GM21737 (cell line): ENCODE results near the gene MXI1.

ENCODE experiments used
- ATAC-seq: cut with Tn5 transposase; IDR thresholded peaks from one replicate; pipeline ENCODE4 v1.9.1; 2021; ENCODE audit warnings: mild to moderate bottlenecking, moderate library complexity; ENCODE audit not compliant: unreplicated experiment

MXI1 gene

DNA sequence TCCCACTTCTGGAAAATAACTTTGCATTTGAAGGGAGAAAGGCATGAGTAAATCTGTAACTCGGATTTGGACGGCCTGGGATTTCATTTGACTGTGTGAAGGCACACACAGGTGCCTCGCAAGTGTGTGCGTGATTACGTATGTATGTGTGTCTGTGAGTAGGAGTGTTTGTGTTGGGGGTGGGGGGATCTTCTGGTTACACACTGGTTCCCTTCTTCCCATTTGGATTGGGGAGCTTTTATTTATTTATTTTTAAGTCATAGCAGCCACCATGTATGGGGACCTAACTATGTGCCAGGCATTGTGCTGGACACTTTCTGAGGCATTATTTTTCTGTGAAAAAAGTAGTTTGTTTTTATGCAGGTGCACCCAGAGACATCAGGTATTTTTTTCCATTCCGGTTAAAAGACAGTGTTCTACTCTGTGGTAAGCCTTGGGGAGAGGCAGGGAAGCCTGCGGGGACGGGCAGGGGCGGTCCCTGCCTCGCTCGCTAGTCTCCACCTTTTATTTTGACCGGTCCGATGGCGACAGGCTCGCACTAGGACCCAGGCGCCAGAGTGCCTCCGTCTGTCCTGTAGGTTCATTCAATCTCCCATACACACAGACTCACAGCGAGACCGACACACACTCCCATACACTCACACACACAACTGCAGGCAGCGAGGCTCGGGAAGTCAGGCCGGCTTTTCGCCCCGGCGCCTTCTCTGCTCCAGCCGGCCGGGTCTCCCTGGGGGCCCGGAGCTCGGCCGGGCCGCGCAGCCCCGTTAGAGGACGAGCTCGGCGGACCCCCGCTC is at the start of gene MXI1:
TSS of gene MXI1 (plus strand) at position 595 of the 794 bp plus-strand sequence. CDS start 204 bp downstream, outside the sequence.
- ATAC-seq: peak; percentile 48

- no peak for ATAC-seq
Measured at GRCh38 chr10:110158051-110159005, 49.1 kb upstream of the MXI1 start.

- no peak for ATAC-seq
Measured at GRCh38 chr10:110160081-110160480, 47.3 kb upstream of the MXI1 start.

DNA sequence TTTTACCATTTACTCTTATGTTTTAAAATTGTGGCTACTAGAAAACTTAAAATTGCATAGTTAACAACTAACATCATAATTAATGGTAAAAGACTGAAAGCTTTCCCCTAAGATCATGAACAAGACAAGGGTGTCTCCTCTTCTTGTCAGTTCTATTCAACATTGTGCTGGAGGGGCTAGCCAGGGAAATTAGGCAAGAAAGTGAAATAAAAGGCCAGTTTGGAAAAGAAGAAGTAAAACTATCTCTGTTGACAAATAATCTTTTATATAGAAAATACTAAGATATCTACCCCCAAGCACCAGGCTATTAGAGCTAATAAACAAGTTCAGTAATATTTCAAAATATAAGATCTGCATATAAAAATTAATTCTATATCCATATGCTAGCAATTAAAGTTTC is 46.9 kb upstream of the MXI1 start:
- ATAC-seq: no peak

GRCh38 chr10:110162741-110163145 is 44.7 kb upstream of the MXI1 start:
- ATAC-seq: no peak

DNA sequence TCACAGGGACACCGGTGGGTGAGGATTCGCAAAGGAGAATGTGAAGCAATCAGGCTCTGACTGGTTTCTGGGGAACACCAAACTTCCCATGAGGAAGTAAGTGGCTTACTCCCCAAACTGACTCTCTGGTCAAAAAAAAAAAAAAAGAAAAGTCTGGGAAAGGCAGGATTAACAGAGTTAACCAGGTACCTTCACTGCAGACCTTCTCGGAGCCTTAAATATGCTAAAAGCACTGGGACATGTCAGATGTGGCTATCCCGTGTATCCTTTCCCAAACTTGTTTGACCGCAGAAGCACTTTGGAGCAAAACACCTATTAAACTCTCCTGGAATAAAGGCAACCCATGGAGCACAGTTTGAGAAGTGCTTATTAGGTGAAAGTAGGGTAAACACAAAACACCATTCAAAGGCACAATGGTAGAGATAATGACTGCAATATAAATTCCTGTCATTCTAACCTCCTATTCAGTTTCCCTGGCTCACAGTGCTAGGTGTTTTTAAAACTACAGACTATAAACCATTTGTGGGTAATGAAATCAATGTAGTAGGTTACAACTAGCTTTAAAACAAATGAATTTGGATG is 44.1 kb upstream of the MXI1 start:
- ATAC-seq: no peak

- ATAC-seq: no peak
Measured at GRCh38 chr10:110163841-110164240, 43.6 kb upstream of the MXI1 start.

DNA sequence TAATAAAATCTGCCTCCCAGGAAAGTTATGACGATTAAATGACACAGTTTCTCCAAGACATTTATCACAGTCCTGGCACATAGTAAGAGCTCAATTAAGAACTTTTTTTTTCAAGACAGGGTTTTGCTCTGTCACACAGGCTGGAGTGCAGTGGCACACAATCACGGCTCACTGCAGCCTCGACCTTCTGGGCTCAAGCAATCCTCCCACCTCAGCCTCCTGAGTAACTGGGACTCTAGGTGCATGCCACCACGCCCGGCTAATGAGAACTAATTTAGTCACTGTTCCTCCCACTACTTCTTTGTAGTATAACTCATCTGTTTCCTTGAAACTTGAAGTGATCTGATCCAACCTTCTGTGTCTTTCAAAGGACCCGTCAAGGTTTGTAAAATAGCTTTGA is 42.2 kb upstream of the MXI1 start:
- ATAC-seq: no peak

DNA sequence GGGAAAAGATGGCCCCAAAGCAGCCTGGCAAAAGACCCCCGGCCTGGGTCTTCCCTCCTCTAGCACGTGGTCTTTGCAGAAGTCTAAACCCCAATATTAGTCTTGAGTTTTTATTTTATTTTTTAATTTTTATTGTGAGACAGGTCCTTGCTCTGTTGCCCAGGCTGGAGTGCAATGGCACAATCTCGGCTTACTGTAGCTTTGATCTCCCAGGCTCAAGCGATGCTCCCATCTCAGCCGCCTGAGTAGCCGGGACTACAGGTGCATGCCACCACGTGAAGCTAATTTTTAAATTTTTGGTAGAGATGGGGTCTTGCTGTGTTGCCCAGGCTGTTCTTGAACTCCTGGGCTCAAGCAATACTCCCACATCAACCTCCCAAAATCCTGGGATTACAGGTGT is 40.3 kb upstream of the MXI1 start:
- ATAC-seq: no peak

GRCh38 chr10:110168601-110169481 is 38.6 kb upstream of the MXI1 start:
- peak; percentile 71 for ATAC-seq

GRCh38 chr10:110169586-110169985 is 37.8 kb upstream of the MXI1 start:
- ATAC-seq: no peak

DNA sequence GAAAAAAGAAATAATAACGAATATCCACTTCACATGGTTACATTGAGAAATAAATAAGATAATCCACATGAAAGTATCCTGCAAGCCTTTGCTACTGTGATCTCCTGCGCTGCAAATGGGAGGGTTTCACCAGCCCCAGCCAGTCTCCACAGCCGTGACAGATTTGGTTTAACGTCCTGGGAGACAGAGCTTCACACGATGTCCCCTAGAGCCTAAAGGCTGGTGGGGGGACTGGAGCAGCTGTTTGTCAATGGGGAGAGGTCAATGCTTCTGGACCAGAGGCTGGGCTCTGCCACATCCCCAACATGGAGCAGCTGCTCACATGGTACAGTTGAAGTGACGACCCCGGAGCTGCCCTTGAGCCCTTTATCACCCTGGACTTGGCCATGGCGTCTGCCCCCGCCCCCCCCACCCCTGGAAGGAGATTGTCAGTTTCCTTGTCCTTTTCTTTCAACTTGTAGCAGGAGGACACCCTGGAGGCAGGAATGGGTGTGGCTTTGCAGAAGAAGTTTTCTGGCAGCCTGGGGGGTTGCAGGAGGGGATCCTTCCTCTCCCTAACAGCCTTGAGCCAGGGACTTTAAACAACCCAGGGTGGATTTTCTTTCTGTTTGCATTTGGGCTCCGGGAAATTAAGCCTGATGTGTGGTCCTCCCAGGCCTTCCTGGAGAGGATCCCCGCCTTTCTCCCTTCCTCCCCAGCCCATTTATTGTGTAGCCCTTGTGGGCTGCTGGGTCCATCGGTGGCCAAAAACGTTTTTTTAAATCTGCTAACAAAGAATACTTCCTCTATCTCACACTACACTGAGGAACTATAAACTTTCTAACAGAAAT is 37.0 kb upstream of the MXI1 start:
- ATAC-seq: no peak

DNA sequence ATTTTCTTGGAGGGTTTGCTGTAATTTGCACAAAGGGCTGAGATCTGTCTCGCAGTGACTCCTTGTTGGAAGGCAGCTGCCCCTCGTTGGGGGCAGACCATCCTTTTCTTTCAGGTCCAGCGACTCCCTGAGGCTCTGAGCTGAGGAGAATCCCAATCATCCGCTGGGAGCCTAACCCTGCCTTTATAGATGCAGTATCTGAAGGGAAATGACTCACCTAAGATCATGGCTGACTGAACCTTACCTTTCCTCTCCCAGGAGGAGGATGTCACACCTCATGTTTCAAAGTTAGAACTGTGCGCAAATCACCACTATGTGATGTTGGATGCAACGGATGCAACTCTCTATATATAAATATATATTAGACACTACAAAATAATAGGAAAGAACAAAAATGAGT is 36.4 kb upstream of the MXI1 start:
- no peak for ATAC-seq

GRCh38 chr10:110172155-110172554 is 35.2 kb upstream of the MXI1 start:
- ATAC-seq: no peak

DNA sequence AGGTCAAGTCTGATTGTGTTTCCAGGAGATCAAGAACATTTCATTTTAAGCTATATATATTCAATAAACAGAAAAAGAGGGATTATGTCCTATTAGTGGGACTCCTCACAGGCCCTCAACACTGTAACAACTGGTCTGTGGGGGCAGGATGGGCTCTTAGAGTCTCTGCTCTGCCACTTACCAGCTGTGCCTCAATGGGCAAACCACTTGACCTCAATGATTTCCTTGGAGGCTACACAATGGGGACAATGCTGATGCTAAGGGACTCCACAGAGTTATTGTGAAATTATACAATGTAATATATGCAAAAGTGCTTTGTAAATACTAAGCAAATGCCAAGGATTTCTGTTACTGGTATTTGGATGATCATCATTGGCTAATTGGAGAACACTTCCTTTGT is 33.2 kb upstream of the MXI1 start:
- no peak for ATAC-seq

DNA sequence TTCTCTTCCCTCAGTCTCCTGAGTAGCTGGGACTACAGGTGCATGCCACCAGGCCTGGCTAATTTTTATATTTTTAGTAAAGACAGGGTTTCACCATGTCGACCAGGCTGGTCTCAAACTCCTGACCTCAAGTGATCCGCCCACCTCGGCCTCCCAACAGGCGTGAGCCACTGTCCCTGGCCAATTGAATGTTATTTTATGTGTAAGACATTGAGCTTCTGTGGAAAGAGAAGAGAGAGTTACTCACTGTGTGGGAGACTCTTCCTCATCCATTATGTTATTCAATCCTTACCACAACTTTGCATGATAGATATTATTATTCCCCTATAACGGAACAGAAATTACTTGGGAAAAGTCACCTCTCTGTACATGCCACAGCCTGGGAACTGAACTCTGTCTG is 32.6 kb upstream of the MXI1 start:
- ATAC-seq: no peak

GRCh38 chr10:110175406-110175805 is 32.0 kb upstream of the MXI1 start:
- ATAC-seq: no peak

- ATAC-seq: no peak
Measured at GRCh38 chr10:110176141-110177030, 31.0 kb upstream of the MXI1 start.

GRCh38 chr10:110179220-110179619 is 28.2 kb upstream of the MXI1 start:
- no peak for ATAC-seq
